HG03097 (cell line): Measurements from ENCODE around the gene HLA-G.

Experiments used
- ATAC-seq: cut with Tn5 transposase; IDR thresholded peaks from one replicate; pipeline ENCODE4 v1.9.1; 2021; ENCODE audit not compliant: unreplicated experiment, low FRiP score

HLA-G gene

GRCh38 chr6:29815118-29815750 lies 12.4 kb upstream of the HLA-G start:
- ATAC-seq = no peak

GRCh38 chr6:29816030-29816429 lies 11.6 kb upstream of the HLA-G start:
- ATAC-seq = no peak

- no peak for ATAC-seq
Observed at GRCh38 chr6:29818892-29819291, 8.7 kb upstream of the HLA-G start.

- no peak for ATAC-seq
Observed at GRCh38 chr6:29824144-29824543, 3.5 kb upstream of the HLA-G start.

- ATAC-seq = no peak
Observed at GRCh38 chr6:29825848-29826247, 1.8 kb upstream of the HLA-G start.

GRCh38 chr6:29826271-29826670 lies 1.4 kb upstream of the HLA-G start:
- ATAC-seq = no peak

- ATAC-seq = no peak
Observed at GRCh38 chr6:29828471-29828797, 809 bp downstream of the HLA-G start.

- ATAC-seq = no peak
Observed at GRCh38 chr6:29829766-29830165, 2.1 kb downstream of the HLA-G start.

- ATAC-seq = no peak
Observed at GRCh38 chr6:29830409-29830808, 2.8 kb downstream of the HLA-G start.

GRCh38 chr6:29831776-29832175 lies 4.2 kb downstream of the HLA-G start:
- no peak for ATAC-seq

- no peak for ATAC-seq
Observed at GRCh38 chr6:29834564-29835436, 7.2 kb downstream of the HLA-G start.

- ATAC-seq = no peak
Observed at GRCh38 chr6:29839917-29840316, 12.3 kb downstream of the HLA-G start.

- ATAC-seq = no peak
Observed at GRCh38 chr6:29841030-29841429, 13.4 kb downstream of the HLA-G start.

- no peak for ATAC-seq
Observed at GRCh38 chr6:29845405-29846006, 17.9 kb downstream of the HLA-G start.

GRCh38 chr6:29847871-29848630 lies 20.4 kb downstream of the HLA-G start:
- no peak for ATAC-seq

GRCh38 chr6:29850011-29850553 lies 22.5 kb downstream of the HLA-G start:
- no peak for ATAC-seq

GRCh38 chr6:29851190-29851589 lies 23.6 kb downstream of the HLA-G start:
- no peak for ATAC-seq

- ATAC-seq = no peak
Observed at GRCh38 chr6:29853245-29853644, 25.6 kb downstream of the HLA-G start.

GRCh38 chr6:29858006-29858405 lies 30.4 kb downstream of the HLA-G start:
- ATAC-seq = no peak

GRCh38 chr6:29861521-29862255 lies 34.1 kb downstream of the HLA-G start:
- no peak for ATAC-seq
